ENCODE results near the gene CCHCR1.

Gene CCHCR1

DNA sequence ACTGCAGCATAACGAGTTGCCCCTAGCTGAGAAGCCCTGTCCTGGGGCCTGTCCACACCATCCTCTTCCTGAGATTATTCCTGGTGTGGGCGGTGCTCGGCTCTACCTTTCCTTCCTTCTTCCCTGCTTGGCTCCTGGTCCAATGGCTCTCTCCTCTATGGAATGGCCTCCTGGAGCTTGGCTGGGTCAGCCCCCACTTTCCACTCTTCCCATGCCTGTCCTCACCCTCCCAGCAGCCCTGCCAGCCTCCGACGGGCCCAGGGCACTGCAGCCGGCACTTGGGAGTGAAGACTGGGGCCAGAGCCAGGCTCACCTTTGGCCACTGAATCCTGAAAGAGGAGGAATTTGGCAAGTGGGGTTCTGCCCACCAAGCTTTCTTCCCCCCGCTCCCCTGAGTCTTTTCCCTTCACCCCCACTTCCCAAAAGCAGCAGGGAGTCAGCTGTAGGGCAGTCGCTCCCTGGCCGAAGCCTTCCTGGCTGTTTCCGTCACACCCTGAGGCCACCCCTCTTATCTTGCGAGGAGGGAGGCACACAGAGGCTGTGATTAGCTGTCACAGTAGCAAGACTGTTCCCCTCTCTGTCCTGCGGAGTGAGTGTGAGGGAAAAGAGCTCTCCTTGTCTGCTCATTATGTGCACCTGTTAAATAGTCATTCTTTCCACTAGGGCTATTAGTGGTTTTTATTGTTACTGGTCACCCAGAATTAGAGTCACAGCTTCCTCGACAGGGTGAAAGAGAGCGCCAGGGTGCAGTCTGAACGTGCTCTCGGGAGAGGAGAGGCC lies 31.0 kb downstream of the CCHCR1 start:
- FAIRE-seq: no peak

DNA sequence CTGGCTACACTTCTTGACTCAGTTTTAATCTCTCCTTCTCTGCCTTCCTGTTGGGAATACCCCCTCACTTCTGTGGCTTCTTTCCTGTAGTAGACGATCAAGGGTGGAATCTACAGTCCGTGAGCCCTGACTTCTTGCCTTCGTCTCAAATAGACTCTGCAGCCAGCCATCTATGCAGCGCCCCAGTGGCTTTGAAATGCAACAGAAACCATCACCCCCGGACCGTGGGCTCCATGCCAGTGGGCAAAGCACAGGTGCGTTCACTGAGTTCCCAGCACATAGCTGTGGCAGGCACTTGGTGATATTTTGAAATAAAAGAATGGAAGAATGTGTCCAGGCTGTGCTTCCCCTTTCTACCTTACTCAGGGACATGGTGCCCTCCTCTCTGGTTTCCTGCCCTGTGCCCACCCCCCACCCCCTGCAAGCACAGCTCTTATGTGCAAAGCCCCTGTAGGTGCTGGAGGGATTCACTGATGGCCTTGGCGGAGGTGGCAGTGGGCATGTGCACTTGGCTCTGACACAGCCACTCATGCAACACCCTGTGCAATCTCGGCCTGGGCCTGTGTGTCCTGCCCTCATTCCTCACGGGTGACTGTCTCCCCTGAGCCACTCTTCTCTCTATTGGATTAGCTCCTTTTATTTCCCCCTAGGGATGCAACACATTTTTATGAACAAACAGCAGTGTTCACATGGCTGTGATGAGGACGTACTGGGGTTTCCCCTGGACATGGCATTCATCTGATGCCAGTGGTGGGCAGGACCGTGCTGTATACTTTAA lies 31.8 kb downstream of the CCHCR1 start:
- FAIRE-seq: no peak

DNA sequence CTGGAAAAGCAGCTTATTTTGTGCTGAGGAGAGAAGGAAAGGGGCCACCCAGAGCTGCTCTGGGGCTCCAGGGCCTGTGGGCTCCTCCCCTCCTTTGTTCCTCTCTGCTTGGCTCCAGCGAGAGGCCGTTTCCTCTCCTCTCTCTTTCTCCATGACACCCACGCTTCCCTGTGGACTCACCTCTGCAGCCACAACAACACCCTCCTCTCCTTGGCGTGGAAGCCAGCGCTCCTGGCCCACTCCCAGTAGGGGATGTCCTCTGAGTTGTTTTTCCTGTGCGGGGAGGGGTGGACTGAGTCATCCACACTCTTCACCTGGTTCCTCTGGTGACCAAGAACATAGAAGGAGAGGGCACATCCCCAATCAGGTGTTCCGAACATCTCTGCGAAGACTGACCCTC lies 32.4 kb downstream of the CCHCR1 start:
- FAIRE-seq: no peak

DNA sequence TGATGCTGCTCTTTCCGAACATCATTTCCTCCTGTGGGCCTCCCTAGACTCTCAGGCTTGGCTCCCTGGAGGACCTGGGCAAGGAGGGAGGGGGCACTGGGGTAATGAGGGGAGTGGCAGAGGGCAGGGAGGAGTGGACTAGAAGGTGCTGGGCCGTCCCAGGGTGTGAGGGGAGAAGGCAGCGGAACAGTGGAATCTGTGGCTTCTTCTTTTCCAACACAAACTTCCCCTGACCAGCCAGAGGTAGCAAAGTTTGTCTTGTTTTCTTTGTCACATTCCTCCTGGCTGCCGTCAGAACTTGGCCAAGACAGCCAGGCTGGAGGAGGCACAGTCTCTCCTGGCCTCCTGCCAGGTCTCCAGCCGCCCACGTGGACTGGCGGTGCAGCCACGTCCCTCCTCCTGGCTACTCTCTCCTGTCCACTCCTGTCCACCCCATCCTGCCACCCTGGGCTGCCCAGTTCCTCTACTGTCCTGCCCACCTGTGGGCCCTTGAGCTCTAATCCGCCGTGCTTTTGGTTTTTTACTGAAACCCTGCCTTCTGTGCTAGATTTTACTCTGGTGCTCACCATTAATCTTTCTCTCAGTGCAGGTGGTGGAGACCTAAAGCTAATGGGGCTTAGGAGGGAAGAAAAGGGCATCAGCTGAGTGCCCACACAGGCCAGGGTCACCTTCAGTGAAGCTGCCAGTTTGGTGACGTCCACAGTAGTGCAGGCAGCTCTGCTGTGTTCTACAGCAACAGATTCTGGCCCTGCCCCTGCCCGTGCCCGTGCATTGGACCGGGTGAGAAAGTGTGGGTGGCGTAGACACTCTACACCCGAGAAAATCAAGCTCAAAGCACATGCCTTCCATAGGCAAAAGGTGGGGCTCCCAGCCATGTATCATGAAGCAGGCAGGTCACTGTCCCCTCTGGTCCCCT lies 34.6 kb downstream of the CCHCR1 start:
- no peak for FAIRE-seq

DNA sequence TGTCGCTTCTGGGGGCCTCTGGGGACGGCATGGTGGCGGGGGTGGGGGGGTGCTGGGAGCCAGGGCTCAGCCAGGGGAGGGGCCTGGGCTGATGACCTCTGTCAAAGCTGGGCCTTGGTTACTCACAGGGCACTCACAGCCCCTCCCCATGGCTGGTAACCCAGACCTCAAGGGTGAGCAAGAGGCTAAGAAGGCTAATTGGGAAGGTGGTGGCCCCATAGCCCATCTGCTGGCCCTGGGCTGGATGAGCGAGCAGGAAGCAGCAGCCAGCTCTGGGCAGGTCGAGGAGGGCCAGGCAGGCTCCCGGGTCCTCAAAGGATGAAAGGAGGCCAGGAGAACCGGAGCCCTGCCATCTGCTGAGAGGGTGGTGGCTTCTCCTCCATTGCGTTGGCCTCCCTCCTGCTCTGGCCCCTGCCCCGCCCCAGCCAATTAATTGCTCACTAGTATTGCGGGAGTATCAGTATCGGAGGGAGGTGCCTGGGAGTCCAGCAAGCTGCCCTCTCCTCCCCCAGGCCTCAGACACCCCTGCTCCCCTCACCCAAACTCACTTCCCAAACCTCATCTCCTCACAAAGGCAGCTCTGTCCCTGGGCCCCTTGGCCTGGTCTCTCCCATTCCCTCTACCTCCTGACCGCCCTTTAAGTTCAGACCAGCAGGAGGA lies 36.3 kb downstream of the CCHCR1 start:
- no peak for FAIRE-seq

DNA sequence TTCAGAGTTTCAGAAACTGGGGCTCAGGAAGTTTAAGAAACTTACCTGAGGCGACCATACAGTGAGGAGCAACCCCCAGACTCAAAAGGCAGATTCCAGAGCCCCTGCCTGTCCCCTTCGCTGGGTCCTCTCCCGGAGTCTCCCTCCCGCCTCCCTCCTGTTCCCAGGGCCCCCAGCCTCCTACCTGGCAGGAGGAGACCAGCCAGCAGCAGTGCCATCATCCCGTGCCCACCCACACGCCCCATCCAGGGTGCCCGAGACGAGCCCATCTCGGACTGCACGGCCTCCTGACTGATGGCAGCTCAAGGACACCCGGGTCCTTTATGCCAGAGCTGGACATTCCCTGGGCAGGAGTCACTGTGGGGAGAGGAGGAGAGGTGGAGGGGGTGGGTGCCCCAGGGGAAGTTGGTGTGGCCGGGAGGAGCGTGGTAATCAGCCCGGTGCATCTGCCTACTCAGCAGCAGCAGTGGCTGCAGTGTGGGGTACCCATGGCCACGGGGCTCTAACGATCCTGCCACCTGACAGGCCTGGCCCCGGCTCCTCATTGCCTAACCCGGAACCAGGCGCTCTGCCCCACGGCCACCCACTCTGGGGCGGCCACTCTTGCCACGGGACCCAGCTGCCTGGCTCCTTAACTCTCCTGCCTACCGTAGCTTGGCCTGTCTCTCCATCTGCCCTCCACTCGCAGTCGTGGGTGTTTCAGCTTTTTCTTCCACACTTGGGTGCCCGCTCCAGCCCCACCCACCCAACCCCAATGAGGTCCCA lies 37.3 kb downstream of the CCHCR1 start, which contains the start of gene CDSN:
Gene CDSN (minus strand): TSS at position 296 of the 765 bp plus-strand sequence. CDS start 27 bp downstream, at position 269.
- no peak for FAIRE-seq

DNA sequence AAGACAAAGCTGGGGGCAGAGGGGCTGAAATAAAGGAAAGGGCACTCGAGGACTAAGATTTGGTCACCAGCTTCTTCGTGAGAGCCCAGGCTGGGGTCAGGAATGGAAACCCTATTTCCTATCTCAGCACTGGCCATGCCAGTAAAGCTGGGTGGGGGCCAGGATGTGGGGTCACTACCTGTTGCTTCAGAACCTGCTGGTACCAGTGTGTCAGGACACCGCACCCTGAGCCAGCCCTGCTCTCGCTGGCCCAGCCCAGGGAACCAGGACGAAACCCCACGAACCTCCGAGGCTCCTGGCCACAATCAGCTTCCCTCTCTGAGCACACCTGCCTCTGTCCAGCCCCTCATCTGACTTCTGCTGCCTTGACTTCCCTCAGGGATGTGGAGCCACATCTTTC lies 39.4 kb downstream of the CCHCR1 start:
- no peak for FAIRE-seq

DNA sequence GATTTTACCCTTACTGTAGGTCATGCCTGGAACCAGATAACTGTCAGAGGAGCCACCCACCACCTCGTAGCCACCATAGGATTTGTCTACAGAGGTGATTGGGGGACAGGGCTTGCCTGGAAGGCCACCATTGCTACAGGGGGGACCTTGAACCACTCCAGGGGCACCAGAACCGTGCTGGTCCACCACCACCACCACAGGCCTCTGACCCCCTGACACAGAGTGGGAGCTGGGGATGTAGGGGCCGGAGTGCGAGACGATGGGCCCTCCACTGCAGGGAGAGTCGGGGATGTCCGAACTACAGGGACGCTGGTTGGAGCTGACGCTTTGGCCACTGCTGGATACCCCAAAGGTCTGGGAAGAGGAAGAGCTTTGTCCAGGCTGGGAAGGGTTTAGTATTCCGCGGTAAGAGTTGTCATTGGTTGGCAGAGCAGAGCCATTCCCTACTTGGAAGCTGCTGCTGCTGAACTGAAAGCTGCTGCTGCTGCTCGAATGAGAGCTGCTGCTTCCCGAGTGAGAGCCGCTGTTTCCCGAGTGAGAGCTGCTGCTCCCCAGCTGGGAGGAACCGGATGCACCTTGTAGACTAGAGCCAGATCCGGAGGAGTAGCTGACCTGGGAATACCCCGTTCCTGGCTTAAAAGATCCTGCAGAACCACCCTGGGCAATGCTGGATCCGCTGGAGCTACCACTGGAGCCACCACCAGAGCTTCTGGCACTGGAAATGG lies 40.8 kb downstream of the CCHCR1 start:
- FAIRE-seq: no peak

DNA sequence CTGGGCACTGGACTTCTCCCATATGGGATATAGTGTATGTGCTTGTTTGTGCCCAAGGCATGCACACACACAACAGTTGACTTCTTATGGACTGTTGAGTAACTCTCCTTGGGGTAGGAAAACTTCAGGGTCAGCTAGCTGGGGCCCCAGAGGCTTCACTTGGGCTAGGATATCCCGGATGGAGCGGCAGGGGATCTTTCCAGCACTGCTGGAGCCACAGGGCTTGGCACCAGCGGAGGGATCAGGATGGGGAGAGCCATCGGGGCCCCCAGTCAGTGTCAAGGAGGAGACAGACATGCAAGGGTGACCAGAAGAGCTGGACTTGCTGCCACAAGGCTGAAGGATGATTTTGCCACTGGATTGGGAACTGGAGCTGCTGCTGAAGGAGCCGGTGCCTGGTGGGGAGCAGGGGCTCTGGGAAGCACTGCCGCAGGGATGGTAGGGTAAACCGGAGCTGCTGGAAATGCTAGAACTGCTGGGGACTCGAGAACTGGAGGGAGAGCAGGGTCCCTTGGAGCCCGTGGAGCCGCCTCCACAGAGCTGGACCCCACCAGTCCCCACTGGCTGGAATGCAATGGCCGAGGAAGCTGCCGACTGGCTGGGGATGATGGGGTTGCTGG lies 41.6 kb downstream of the CCHCR1 start:
- FAIRE-seq: no peak

DNA sequence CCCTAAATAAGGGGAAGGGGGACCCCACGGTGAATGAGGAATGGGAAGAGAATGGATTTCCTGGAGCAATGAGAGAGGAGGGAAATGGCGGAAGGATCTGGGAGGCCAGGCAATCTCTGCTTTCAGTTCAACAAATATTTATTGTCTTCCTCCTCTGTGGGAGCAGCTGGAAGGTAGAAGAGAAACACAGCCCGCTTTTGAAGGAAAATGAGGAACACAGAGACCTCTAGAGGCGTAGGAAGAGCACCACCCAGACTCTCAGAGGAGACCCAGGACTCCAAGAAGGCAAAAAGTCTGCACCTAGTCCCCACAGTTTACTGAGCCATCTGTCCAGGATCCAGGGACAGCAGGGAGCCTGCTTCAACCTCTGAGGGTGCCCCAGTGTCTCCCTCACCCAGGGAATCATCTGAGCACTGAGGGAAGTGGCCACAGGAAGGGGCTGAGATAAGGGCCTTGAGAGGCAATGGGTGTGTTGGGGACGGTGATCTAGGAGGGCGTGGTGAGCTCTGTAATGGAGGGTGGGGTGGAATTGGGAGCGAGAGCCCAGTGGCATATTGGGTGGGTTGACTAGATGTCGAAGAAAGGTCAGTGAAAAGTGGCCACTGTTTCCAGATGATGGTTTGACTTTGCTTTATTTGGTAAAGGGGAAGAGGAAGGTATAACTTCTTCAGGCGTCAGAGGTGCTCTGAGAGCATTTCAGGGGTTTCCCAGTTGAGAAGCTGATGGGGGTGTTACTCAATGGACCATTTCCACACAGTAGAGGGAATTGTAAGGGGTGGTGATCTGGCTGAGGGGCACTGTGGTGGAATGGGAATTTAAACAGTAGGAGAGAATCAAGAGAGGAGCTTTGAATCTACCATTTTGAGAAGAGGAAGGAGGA lies 42.4 kb downstream of the CCHCR1 start:
- no peak for FAIRE-seq

DNA sequence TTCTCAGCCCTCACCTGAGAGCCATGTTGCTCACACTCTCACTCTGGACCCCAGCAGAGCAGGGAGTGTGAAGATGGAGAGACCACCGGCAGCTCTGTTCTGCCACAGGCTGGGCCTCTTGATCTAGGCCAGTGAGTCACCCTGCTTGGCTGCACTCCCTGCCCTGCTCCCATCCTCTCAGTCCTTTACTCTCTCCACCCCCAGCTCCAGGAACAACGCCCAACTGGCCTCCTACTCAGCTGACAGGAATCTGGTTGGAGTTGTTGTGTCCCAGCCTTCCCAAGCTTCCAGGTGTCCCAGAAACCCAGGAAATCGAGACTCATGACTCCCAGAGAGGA lies 43.1 kb downstream of the CCHCR1 start, which contains the start of gene PSORS1C1:
Gene PSORS1C1 (plus strand): TSS at position 260 of the 338 bp plus-strand sequence. CDS start 14,833 bp downstream, outside the sequence.
- FAIRE-seq: no peak

DNA sequence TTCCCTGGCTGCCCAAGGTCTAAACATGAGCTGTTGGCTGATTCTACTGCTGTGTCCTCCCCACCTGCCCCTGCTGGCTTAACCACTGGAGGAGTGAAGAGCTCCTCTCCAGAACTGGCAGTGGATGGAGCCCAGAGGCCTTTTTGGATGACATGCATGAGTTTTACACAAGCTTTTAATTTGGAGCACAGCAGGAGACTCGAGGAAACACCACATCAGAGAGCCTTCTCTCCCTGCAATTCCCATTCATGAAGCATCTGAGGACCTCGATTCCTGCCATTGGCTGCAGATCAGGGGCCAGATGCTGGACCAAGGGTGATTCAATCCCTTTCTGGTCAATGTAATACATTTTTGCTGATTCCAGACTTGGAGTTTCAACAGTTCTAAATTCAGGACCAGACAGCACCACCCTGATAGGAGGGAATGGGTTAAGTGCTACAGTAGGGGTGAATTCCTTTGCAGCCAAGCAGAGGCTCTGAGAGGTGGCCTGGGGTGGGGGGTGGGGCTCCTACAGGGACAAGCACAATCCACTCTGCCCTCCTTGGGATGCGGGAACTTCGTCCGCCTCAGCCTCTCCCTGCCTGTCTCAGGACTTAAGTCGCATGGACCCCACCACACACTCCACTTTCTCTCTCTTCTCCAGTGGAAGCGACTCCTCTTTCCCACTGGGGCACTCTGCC lies 43.6 kb downstream of the CCHCR1 start:
- FAIRE-seq: no peak

DNA sequence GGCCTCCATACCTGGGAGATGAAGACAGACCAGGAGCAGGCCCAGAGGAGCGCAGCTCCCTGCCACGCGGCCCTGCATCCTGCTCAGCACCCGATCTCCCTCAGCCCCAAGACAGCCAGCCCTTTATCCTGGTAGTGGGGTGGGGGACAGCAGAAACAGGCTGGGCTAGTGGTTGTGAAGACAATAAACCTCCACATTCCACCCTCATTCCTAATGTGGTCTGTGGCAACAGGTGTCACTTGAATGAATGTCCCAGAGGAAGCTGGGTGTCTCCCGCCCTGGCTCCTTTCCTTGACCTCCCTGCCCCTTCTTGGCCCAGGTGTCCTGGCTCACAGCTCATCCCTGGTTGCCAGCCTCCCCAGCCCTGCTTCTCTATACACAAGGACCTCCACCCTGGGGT lies 45.1 kb downstream of the CCHCR1 start, which contains the start of gene C6orf15:
Gene C6orf15 (minus strand): TSS at position 98 of the 400 bp plus-strand sequence. CDS start 20 bp downstream, at position 78.
- FAIRE-seq: no peak

DNA sequence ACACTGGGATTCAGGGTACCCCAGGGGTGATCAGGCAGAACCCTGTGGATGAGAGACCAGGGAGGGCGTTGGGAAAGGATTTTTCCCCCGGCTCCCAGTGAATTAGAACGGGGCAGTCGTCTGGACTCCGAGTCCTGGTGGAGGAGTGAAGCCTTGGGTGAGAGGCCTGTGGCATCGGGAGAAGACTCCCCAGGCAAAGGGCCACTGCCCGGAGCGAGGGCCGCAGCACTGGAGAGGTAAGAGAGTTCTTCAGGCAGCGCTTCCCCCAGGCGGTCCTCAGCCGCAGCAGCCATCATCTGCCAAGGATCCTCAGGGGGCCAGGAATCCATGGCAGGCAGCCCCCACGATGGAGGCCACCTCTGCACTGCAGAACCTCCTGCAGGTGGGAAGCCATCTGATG lies 45.9 kb downstream of the CCHCR1 start:
- no peak for FAIRE-seq

DNA sequence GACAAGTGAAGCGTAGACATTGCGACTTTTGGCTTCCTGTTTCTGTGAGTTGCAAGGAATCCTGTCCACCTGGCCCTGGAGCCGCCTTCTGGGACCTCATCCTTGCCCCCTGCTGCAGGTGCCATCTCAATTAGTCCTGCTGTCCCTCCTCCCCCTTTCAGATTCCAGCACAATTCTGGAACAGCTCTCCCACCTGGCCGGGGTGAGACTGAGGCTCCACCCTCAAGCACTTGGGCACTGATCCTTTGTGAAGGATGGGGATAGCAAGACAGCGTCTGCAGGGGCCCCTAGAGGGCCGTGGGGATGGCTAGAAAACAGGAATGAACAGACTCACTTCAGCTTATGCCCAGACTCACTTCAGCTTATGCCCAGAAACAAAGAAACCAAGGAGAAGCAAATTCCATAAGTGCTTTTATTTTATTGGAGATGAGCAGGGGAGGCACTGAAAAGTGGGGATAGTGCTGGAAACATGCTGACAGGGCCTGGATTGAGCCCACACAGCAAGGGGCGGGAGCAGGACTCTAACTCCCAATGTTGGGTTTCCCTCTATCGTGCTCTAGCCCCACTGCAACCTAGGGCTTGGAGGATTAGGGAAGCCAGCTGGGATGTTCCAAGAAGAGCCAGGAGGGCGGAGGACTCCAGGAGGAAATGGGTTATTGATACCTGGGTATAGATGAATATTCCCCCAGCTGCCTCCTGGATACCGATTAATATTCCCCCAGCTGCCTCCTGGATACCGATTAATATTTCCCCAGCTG lies 46.6 kb downstream of the CCHCR1 start:
- FAIRE-seq: no peak

DNA sequence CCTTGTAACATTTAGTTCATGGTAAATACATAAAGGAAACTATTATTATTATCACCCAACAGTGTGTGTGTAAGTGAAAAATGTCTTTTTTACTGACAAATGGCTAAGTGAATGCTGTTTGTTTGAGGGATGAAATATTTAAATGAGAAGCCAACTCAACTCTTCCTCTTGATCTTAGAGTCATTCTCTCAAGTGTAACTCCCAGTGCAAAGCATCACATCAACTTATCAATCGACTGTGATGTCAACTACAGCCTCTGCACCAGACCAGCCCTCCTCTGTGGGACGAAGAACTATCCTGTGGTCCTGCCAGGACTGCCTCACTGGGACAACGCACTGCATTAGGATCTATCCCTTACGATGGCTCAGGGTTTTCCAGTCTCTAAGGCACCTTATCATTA lies 50.5 kb downstream of the CCHCR1 start:
- no peak for FAIRE-seq

DNA sequence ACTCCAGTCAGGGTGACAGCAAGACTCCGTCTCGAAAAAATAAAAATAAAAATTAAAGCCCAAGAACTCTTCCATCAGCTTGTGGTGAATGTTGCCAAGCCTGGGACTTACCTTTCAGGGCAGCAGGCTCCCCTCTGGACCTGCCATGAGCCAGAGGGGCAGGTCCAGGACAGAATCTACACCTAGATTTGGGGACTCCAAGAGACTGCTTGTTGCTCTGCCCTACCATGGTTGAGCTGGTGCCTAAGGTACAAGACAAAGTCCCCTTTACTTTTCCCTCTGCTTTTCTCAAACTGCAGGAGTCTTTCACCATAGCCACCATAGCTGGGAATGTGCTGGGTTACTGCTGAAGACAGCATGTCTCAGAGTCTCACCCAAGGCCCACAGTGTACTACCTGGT lies 54.5 kb downstream of the CCHCR1 start:
- no peak for FAIRE-seq

DNA sequence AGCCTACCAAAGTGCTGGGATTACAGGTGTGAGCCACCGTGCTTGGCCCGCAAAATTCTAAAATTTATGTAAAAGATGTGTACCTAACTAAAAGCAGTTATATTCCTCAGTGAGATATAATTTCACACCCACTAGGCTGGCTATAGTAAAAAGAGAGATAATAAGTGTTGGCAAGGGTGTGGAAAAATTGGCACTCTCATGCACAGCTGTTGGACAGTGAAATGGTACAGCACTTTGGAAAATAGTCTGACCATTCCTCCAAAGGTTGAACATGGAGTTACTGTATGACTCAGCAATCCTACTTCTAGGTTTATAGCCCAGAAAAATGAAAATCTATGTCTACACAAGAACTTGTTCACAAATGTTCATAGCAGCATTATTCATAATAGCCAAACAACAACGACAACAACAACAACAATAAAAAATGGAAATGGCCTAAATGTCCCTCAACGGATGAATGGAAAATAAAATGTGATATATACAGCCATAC lies 59.1 kb downstream of the CCHCR1 start:
- FAIRE-seq: no peak
